Panc1 (cell line): ENCODE results near the gene MDFI.

Source experiments
- POLR2AphosphoS5 ChIP-seq: IDR thresholded peaks from 2 replicates; pipeline ENCODE4 v1.6.1; 2012; ENCODE audit warnings: mild to moderate bottlenecking, low read depth, low read length, moderate library complexity
- SIN3A ChIP-seq: IDR thresholded peaks from 2 replicates; pipeline ENCODE4 v1.6.1; 2012; ENCODE audit warnings: low read depth, mild to moderate bottlenecking, low read length, moderate library complexity, borderline replicate concordance; ENCODE audit not compliant: insufficient read depth
- TCF7L2 ChIP-seq: IDR thresholded peaks from 2 replicates; pipeline ENCODE4 v1.6.1; 2011; ENCODE audit warnings: mild to moderate bottlenecking, low read depth, low read length, inconsistent platforms

- TF ChIP-seq SIN3A: no peak
- TF ChIP-seq TCF7L2: no peak
- TF ChIP-seq POLR2AphosphoS5: no peak
These were observed 28.9 kb downstream of the MDFI start for GRCh38 chr6:41667195-41667594.
